Epithelial cell of proximal tubule (primary cell): ENCODE data around the gene FBXO39. TPM values are rescaled to one million over a fixed set of nuclear protein-coding genes. Genes with fewer than 3 reads are reported as not detected.
"Not testable (repeated sequence)": the region's sequence is repeated elsewhere in the genome, so short reads cannot be mapped to it uniquely, and the experiment has no call there.

Experiments
- DNase-seq: peaks from one replicate; pipeline ENCODE4 v3.0.0-alpha.2; 2011; ENCODE audit warnings: low read depth
- H3K4me3 ChIP-seq: 2 replicates; pipeline ENCODE4 v1.5.1; 2011; ENCODE audit warnings: low read depth, mild to moderate bottlenecking, low read length
- CTCF ChIP-seq: conservative IDR thresholded peaks from 2 replicates; pipeline ENCODE4 v1.5.1; 2012; ENCODE audit warnings: low read depth, mild to moderate bottlenecking, low read length
- total RNA-seq: library from RNA; depleted of rRNA; stranded (reverse); fragments of >200 nt; gene quantifications from 2 replicates; pipeline ENCODE4 v1.2.3, GENCODE V29; 2015

Gene FBXO39
- total RNA-seq, 1 donor from 2014 or later: not detected

GRCh38 chr17:6799738-6800137 is 23.7 kb downstream of the FBXO39 start:
- no peak overlapping the region for H3K4me3 ChIP-seq
- DNase-seq: no peak
- no peak for TF ChIP-seq CTCF

- no peak overlapping the region for H3K4me3 ChIP-seq
- TF ChIP-seq CTCF: peak; percentile 60
- DNase-seq: no peak
Measured at GRCh38 chr17:6800422-6801027, 24.5 kb downstream of the FBXO39 start.

GRCh38 chr17:6811510-6811909 is 35.5 kb downstream of the FBXO39 start:
- no peak for TF ChIP-seq CTCF

GRCh38 chr17:6812295-6812694 is 36.3 kb downstream of the FBXO39 start:
- TF ChIP-seq CTCF: no peak
- H3K4me3 ChIP-seq: no peak overlapping the region
- DNase-seq: no peak

More at GRCh38 chr17:6811510-6811909, 35.5 kb downstream of the FBXO39 start:
- H3K4me3 ChIP-seq: no peak overlapping the region
- DNase-seq: no peak

GRCh38 chr17:6815775-6816174 is 39.8 kb downstream of the FBXO39 start:
- H3K4me3 ChIP-seq: no peak overlapping the region
- no peak for TF ChIP-seq CTCF
- DNase-seq: no peak

- DNase-seq, H3K4me3 ChIP-seq: not testable (repeated sequence)
Measured at GRCh38 chr17:6816368-6816767, 40.4 kb downstream of the FBXO39 start.

GRCh38 chr17:6818938-6819337 is 42.9 kb downstream of the FBXO39 start:
- no peak for DNase-seq
- H3K4me3 ChIP-seq: no peak overlapping the region
- no peak for TF ChIP-seq CTCF
